Measurements from ENCODE around the gene DPM2.

DPM2 gene

GRCh38 chr9:127931092-127931881, 6.4 kb downstream of the DPM2 start:
- DNase-seq: peak; percentile 58
- Mint-ChIP-seq H3K27ac (peak overlapping the region; percentile 50), H3K36me3 (peaks cover 16% of the 10 kb centered on the region), H3K4me1 (peaks cover 59% of the 10 kb centered on the region), H3K4me3 (peak overlapping the region; percentile 57), H3K27me3 (peaks cover 54% of the 10 kb centered on the region), H3K9me3 (no peaks in the 10 kb centered on the region)
- CTCF ChIA-PET: interaction anchor here (0.6 to 2.3 kb wide), 4 partner anchors 11 to 242 kb away, joined by 4 to 13 read pairs (median 8); no protein-coding TSS in a partner anchor

- Mint-ChIP-seq H3K4me1 (peaks cover 50% of the 10 kb centered on the region), H3K27me3 (peaks cover 63% of the 10 kb centered on the region), H3K4me3 (peak within 1 kb of the TSS; percentile 57), H3K36me3 (peaks cover 11% of the 10 kb centered on the region), H3K27ac (peak within 1 kb of the TSS; percentile 50), H3K9me3 (no peaks in the 10 kb centered on the region)
- CTCF ChIA-PET: interaction anchor here (0.6 to 2.3 kb wide), 4 partner anchors 9 to 243 kb away, joined by 5 to 13 read pairs (median 6); no protein-coding TSS in a partner anchor
- peak; percentile 85 for DNase-seq
Measured at GRCh38 chr9:127930231-127931091, 7.2 kb downstream of the DPM2 start, which contains the start of gene PIP5KL1. Gene PIP5KL1, minus strand, starts transcription at chr9:127930777. Its CDS starts 25 bp downstream, at chr9:127930752.

GRCh38 chr9:127929625-127929979, 8.1 kb downstream of the DPM2 start:
- CTCF ChIA-PET: interaction anchor here (1.4 to 2.3 kb wide), 3 partner anchors 8 to 188 kb away, joined by 5 to 13 read pairs (median 7); no protein-coding TSS in a partner anchor
- Mint-ChIP-seq H3K4me3 (peak overlapping the region; percentile 43), H3K27ac (no peak overlapping the region), H3K9me3 (no peaks in the 10 kb centered on the region), H3K36me3 (peaks cover 9% of the 10 kb centered on the region), H3K4me1 (peaks cover 47% of the 10 kb centered on the region), H3K27me3 (peaks cover 71% of the 10 kb centered on the region)
- DNase-seq: no peak

GRCh38 chr9:127928676-127929624, 8.7 kb downstream of the DPM2 start:
- CTCF ChIA-PET: interaction anchor here (0.7 to 2.3 kb wide), 4 partner anchors 8 to 189 kb away, joined by 3 to 13 read pairs (median 6); no protein-coding TSS in a partner anchor
- no peaks in the 10 kb centered on the region for H3K9me3 Mint-ChIP-seq
- no peak for DNase-seq
- no peak overlapping the region for H3K27ac Mint-ChIP-seq
- peaks cover 41% of the 10 kb centered on the region for H3K4me1 Mint-ChIP-seq
- H3K36me3 Mint-ChIP-seq: peaks cover 4% of the 10 kb centered on the region
- peak overlapping the region; percentile 0 for H3K4me3 Mint-ChIP-seq
- H3K27me3 Mint-ChIP-seq: peaks cover 73% of the 10 kb centered on the region

GRCh38 chr9:127927988-127928675, 9.5 kb downstream of the DPM2 start:
- H3K9me3 Mint-ChIP-seq: no peaks in the 10 kb centered on the region
- H3K4me3 Mint-ChIP-seq: peak overlapping the region; percentile 0
- no peak overlapping the region for H3K27ac Mint-ChIP-seq

GRCh38 chr9:127927201-127927987, 10.3 kb downstream of the DPM2 start:
- H3K36me3 Mint-ChIP-seq: no peaks in the 10 kb centered on the region
- DNase-seq: peak; percentile 86
- CTCF ChIA-PET: no interaction called here
- no peaks in the 10 kb centered on the region for H3K9me3 Mint-ChIP-seq
- H3K4me3 Mint-ChIP-seq: peak overlapping the region; percentile 56
- peaks cover 86% of the 10 kb centered on the region for H3K27me3 Mint-ChIP-seq
- no peak overlapping the region for H3K27ac Mint-ChIP-seq
- H3K4me1 Mint-ChIP-seq: peaks cover 36% of the 10 kb centered on the region

More at GRCh38 chr9:127927988-127928675, 9.5 kb downstream of the DPM2 start:
- CTCF ChIA-PET: no interaction called here
- Mint-ChIP-seq H3K36me3 (peaks cover 3% of the 10 kb centered on the region), H3K27me3 (peaks cover 81% of the 10 kb centered on the region), H3K4me1 (peaks cover 39% of the 10 kb centered on the region)
- DNase-seq: no peak

- no peak for DNase-seq
- peaks cover 39% of the 10 kb centered on the region for H3K4me1 Mint-ChIP-seq
- CTCF ChIA-PET: no interaction called here
- H3K4me3 Mint-ChIP-seq: peak overlapping the region; percentile 56
- no peak overlapping the region for H3K27ac Mint-ChIP-seq
- H3K9me3 Mint-ChIP-seq: no peaks in the 10 kb centered on the region
- no peaks in the 10 kb centered on the region for H3K36me3 Mint-ChIP-seq
- H3K27me3 Mint-ChIP-seq: peaks cover 90% of the 10 kb centered on the region
Measured at GRCh38 chr9:127926906-127927200, 10.8 kb downstream of the DPM2 start.

- Mint-ChIP-seq H3K9me3 (no peaks in the 10 kb centered on the region), H3K27me3 (peaks cover 89% of the 10 kb centered on the region), H3K4me3 (peak overlapping the region; percentile 56), H3K4me1 (peaks cover 40% of the 10 kb centered on the region), H3K36me3 (no peaks in the 10 kb centered on the region), H3K27ac (no peak overlapping the region)
- no peak for DNase-seq
- CTCF ChIA-PET: no interaction called here
Measured at GRCh38 chr9:127925959-127926905, 11.4 kb downstream of the DPM2 start.

- Mint-ChIP-seq H3K9me3 (no peaks in the 10 kb centered on the region), H3K4me1 (peaks cover 40% of the 10 kb centered on the region), H3K27ac (no peak overlapping the region), H3K4me3 (no peak overlapping the region), H3K27me3 (peaks cover 90% of the 10 kb centered on the region), H3K36me3 (no peaks in the 10 kb centered on the region)
- CTCF ChIA-PET: interaction anchor here (1.0 to 1.2 kb wide), 3 partner anchors 55 to 190 kb away, joined by 3 to 9 read pairs (median 3); partner anchors contain the start of gene TOR2A
- no peak for DNase-seq
Measured at GRCh38 chr9:127924736-127925444, 12.8 kb downstream of the DPM2 start.

GRCh38 chr9:127923771-127924170, 13.9 kb downstream of the DPM2 start:
- peak overlapping the region; percentile 19 for H3K27ac Mint-ChIP-seq
- no peak overlapping the region for H3K4me3 Mint-ChIP-seq
- H3K9me3 Mint-ChIP-seq: no peaks in the 10 kb centered on the region
- H3K36me3 Mint-ChIP-seq: no peaks in the 10 kb centered on the region
- no peak for DNase-seq
- H3K27me3 Mint-ChIP-seq: peaks cover 79% of the 10 kb centered on the region
- CTCF ChIA-PET: interaction anchor here (0.8 to 3.3 kb wide), 4 partner anchors 54 to 333 kb away, joined by 3 to 33 read pairs (median 3); partner anchors contain the start of gene TOR2A
- peaks cover 41% of the 10 kb centered on the region for H3K4me1 Mint-ChIP-seq

- CTCF ChIA-PET: interaction anchor here (0.7 to 3.3 kb wide), 3 partner anchors 63 to 188 kb away, joined by 3 to 33 read pairs (median 3); partner anchors contain the start of gene TOR2A
- peaks cover 41% of the 10 kb centered on the region for H3K4me1 Mint-ChIP-seq
Measured at GRCh38 chr9:127923046-127923445, 14.6 kb downstream of the DPM2 start.

More at GRCh38 chr9:127923046-127923445, 14.6 kb downstream of the DPM2 start:
- H3K27ac Mint-ChIP-seq: no peak overlapping the region
- DNase-seq: no peak
- H3K9me3 Mint-ChIP-seq: no peaks in the 10 kb centered on the region
- no peak overlapping the region for H3K4me3 Mint-ChIP-seq
- peaks cover 72% of the 10 kb centered on the region for H3K27me3 Mint-ChIP-seq
- no peaks in the 10 kb centered on the region for H3K36me3 Mint-ChIP-seq

All from activated naive CD4-positive, alpha-beta T cell treated with anti-CD3 and anti-CD28 coated beads, Interleukin-2, amount 10 ng/mL, durations not matched to agents 7 days and 5 days (primary cell).